HG02973 (cell line): ENCODE data around the gene LMX1B.

Source experiments
- ATAC-seq: cut with Tn5 transposase; IDR thresholded peaks from one replicate; pipeline ENCODE4 v1.9.1; 2021; ENCODE audit warnings: moderate library complexity; ENCODE audit not compliant: unreplicated experiment

The LMX1B gene

GRCh38 chr9:126693428-126693944 is 79.8 kb downstream of the LMX1B start:
- no peak for ATAC-seq

- no peak for ATAC-seq
Observed at GRCh38 chr9:126694206-126695081, 80.7 kb downstream of the LMX1B start.

GRCh38 chr9:126695186-126695585 is 81.5 kb downstream of the LMX1B start:
- ATAC-seq, result no peak

DNA sequence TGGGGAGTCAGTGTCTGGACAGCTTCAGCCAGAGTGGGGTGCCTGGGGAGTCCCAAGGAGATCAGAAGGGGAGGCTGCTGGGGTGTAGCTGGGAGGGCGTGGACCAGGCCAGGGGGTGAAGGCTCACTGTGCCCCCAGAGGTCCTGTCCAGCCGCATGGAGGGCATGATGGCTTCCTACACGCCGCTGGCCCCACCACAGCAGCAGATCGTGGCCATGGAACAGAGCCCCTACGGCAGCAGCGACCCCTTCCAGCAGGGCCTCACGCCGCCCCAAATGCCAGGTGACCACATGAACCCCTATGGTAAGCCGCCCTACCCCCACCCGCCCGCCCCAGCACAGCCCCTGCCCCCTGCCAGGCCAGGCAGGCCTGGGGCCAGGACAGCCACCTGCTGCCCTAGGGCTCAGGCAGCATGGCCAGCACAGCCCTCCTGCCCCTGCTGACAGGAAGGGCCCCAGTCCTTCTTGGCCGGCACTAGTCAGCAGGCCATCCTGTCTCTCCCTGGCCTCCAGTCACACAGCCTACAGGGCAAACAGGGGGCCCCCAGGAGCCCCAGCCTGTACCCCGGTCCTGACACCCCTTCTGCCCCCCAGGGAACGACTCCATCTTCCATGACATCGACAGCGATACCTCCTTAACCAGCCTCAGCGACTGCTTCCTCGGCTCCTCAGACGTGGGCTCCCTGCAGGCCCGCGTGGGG is 82.1 kb downstream of the LMX1B start:
- ATAC-seq, result no peak

DNA sequence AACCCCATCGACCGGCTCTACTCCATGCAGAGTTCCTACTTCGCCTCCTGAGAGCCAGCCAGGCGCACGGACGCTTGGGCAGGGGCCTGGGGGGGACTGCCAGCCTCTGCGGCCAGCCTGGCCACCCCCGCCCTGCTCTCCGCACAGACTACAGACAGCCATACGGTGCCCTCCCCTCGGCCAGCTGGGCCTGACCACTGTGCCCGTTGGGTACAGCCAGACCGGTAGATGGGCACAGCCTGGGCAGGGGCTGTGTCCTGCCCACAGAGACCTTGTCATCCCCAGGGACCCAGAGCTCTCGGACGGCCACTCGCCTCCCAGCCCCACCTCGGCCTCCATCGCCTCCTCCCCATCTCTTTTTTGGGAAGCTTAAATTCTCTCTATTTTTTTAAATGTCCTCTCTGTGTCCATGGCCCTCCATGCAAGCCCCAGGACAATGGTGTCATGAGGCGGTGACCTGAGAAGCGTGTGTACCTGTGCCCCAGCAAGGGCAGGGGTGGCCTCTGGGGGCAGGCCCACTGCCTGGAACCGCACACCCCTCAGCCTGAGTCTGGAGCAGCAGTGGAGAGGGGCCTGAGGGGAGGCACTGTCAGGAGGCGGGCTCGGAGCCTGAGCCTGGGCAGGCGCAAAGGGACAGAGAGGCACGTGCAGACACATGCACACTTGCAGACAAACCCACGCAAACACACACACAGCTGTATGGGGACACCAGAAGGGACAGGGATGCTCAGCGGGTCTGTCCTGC is 82.8 kb downstream of the LMX1B start:
- no peak for ATAC-seq

DNA sequence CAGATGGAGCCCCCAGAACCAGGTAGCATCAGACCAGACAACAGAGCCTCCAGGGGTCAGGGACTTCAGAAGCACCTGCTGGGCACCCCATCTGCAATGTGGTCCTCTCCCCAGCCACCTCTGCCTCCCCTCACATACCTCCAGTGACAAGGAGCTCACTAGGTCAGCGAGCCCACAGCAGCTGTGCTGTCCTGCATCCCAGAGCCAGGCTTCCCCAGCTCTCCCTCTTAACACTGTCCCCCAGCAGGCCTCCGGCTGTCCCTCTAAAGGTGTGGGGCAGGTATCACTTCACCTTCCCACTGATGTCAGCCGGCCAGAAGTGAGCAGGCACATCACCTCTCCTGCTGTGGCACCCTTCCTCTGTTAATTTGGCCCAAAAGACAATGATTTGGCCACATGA is 83.6 kb downstream of the LMX1B start:
- no peak for ATAC-seq

DNA sequence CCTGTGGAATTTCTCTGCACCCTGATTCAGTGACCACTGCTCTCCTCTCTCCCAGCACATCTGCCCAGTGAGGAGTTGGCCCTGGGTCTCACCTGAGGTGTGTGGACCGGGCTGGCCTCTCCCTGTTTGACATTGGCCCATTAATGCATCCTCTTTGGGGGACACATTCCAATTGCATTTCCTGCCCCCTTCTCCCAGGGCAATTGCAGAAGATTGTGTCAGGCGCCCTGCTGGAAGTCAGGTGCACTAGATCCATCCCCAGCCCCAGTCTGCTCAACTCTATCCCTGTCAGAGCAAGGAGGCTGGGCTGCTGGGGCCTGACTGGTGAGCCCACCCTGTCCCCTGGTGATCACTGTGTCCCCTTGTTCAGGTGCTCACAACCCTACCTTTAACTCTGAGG is 84.5 kb downstream of the LMX1B start:
- ATAC-seq, result no peak

DNA sequence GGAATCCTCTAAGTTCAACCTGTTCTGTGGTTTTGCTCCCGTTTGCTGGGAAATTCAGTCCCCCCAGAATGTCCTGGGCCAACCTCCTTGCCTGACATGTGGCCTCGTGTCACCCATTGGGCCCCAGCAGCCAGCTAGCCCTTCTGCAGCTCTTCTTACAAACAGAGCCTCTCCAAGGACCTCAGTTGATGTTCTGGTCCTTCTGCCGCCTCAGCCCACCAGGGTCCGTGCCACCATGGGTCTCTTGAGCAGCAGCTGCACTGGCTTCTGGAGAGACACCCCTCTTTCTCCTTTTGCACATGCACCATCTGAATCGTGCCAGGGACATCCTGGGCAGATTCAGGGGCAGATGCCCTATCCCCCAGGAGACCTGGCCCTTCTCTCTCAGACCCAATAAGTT is 85.0 kb downstream of the LMX1B start:
- no peak for ATAC-seq

DNA sequence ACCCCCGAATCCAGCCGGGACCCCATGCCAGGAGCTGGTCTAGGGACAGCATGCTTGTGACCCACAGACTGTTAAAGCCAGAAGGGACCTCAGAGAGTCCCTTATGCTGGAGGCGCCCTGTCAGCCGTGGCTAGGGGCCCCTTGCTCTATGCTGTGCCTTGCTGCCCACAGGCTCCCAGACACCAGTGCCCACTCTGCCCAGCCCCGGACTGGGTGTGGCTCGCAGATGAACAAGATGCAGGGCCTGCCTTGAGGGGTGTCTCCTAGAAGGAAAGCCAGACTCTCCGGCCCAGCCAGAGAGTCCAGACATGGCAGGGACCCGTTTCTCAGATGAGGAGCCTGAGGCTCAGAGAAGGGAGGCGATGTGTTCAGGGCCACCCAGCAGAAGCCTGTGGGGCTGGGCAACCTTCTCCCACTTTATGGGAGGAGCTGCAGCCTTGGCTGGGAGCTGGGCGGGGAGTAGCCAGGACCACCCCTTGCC is 85.7 kb downstream of the LMX1B start:
- no peak for ATAC-seq

GRCh38 chr9:126700296-126700695 is 86.6 kb downstream of the LMX1B start:
- no peak for ATAC-seq

DNA sequence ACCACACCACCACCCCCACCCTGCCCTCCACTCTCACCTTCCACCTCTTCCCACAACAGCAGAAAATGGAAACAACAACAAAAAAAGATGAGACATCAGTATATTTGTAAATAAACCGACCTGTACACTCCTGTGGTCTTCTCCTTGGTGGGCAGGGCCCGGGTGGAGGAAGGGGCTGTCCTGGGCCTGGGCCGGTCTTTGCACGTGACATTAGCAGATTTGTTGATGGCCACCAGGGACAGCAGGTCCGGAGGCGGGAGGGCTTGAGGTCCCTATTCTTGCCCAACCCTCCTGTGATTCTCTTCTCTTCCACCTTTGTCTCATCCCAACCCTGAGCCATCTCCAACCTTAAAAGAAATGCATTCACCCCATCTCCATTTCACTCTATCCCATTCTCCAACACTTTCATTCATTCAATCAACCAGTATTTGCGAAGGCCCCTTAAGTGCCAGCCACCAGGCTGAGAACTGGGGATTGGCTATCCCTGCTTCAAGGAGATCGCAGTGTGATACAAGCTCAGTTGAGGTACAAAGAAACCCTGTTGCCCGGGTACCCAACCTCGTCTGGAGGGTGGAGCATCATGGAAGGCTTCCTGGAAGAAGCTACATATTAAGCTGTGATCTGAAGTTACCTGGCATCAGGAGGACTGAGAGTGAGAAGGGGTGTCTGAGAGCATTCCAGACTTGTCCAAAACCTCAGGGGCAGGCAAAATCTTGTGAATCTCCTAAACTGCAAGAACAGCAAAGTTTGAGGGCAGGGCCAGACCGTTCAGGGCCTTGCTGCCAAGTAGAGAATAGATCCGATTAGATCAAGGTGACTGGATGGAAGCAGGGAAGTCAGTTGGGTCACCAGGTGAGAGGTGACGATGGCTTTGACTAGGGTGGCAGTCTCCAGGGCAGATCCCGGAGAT is 87.4 kb downstream of the LMX1B start:
- no peak for ATAC-seq

DNA sequence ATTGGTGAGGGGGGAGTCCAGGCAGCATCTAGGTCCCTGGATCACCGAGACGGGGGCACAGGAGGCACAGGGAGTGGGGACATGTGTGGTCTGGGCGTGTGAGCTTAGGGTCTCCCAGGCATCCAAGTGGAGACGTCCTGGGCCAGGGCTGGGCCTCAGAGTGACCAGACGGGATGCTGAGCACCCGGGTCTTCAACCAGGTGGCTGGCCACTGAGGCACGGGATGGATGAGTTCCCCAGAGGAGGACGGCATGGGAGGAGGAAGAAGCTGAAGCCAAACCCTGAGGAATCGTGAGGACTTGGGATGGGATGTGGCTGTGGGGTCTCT is 88.0 kb downstream of the LMX1B start:
- ATAC-seq, result no peak

GRCh38 chr9:126702151-126703001 is 88.6 kb downstream of the LMX1B start:
- ATAC-seq, result no peak

DNA sequence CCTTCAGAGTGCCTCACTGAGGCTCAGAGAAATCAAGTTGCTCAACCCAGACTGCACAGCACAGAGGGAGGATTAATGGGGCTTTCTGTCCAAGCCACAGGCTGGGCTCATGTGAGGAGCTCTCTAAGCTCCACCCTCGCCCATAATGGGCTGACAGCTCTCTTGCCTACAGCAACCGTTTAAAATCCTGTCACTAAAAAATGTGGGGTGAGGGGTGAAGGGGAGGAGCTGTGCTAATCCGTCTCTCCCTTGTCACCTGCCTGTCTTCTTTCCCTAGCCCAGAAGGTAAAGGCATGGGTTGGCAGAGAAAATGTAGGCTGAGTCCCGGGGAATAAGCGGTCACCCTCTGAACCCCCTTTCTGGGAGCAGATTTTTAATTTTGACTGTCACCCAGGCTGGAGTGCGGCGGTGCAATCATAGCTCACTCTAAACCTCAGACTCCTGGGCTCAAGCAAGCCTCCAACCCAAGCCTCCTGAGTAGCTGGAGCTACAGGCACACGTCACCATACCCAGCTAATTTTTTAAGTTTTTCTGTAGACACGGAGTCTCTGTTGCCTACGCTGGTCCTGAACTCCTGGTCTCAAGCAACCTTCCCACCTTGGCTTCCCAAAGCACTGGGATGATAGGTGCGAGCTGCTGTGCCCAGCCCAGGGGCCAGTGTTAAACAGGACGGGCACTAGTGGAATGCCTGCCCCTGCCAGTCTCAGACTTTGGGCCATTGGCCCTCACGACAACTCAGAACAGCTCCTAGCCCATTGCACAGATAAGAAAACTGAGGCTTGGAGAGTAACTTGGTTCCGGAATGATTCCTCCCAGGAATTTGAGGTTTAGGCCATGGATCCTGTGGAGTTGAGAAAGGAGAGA is 89.5 kb downstream of the LMX1B start:
- ATAC-seq, result no peak

GRCh38 chr9:126703866-126704156 is 90.1 kb downstream of the LMX1B start:
- ATAC-seq, result no peak

DNA sequence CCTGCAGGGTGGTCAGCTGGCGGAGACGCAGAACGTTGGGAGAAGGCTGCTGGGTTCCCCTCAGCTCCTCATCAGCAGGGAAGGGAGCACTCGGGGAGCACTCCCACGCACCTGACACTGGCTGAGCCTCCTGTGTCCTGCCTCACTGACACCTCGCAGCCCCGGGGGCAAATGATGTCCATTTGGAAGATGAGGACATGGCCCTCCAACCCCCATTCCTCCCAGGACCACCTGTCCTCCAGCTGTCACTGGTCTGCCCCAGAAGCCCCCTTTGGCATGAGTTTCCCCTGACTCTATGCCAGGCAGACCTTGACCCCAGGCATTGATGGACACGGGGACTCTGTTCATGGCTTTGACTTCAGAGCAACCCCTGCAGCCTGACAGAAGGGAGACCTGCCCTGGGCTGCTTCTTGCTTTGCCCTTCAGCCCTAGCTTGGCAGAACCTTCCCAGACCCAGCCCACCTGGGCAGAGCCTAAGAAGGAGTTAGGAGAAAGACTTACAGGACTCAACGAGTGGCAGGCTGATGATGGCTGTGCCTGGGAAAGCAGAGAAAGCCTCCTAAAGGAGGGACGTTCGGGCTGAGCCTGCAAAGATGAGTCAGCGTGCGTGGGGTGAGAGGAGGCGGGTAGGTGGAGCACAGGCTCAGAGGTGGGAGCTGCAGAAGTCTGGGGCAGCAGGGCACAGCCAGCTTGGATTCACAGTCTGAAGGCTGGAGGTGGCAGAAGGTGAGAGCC is 90.6 kb downstream of the LMX1B start:
- no peak for ATAC-seq

DNA sequence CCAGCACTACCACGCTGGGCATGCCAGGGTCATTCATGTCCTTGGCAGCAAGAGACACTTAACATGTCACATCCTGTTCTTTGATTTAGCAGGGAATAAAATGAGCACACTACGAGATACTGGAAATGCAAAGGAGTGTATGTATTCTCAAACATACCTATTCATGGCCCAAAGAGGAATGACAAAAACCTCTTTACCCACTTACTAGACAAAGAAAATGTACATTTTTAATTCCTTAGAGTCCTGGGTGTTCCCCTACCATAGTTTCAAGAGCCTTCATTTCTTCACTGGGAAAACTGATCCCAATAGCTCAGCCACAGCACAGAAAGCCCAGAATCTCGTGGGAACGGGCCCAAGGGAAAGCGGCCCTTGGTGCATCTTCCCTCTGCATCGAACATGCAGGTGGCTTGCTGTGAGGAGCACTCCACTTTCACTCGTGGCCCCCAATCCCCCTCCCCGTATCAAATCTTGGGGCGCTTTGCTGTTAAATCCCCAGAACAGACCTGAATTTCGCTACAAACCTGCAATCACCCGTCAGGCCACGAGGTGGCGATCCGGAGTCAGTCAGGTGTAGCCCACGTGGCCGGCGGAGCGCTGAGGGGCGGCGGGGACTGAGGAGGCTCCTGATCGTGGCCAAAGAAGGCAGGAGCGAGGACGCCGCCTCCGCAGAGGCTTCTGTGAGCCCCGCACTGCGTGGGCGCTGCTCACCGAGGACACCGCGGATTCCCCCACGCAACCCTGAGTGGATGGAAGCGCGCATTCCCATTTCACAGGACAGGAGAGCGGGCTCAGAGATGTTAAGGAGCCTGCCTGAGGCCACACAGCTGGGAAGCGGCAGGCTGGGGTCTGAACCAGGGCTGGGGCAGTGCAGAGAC is 91.4 kb downstream of the LMX1B start:
- no peak for ATAC-seq
